HepG2 (cell line): ENCODE measurements around the gene UPB1. TPM values are rescaled to one million over a fixed set of nuclear protein-coding genes. Genes with fewer than 3 reads are reported as not detected.

Source experiments
- CHD2 ChIP-seq: IDR thresholded peaks from 2 replicates; pipeline ENCODE4 v1.6.1; 2011; ENCODE audit warnings: low read depth, low read length, improper control_type of control experiment
- CHD4 ChIP-seq: fragments of 200-600 bp; sonication (generic); IDR thresholded peaks from 2 replicates; pipeline ENCODE4 v1.7.0; 2017; ENCODE audit warnings: mild to moderate bottlenecking, low read length, borderline replicate concordance
- DMAP1 ChIP-seq: IDR thresholded peaks from 2 replicates; pipeline ENCODE4 v1.6.1; 2016
- ELF1 ChIP-seq: sonication (generic); formaldehyde crosslinking; IDR thresholded peaks from 2 replicates; pipeline ENCODE4 v1.4.0; 2020; ENCODE audit warnings: missing genetic modification reagents
- ELF3 ChIP-seq: IDR thresholded peaks from 2 replicates; pipeline ENCODE4 v1.6.1; 2016; ENCODE audit warnings: missing genetic modification reagents, missing compliant biosample characterization
- KAT8 ChIP-seq: IDR thresholded peaks from 2 replicates; pipeline ENCODE4 v1.6.1; 2016; ENCODE audit warnings: missing genetic modification reagents, missing compliant biosample characterization
- KDM1A ChIP-seq: IDR thresholded peaks from 2 replicates; pipeline ENCODE4 v1.6.1; 2016; ENCODE audit warnings: missing compliant biosample characterization
- KLF11 ChIP-seq: IDR thresholded peaks from 2 replicates; pipeline ENCODE4 v1.6.1; 2016; ENCODE audit warnings: missing compliant biosample characterization
- NKX3-1 ChIP-seq: sonication (generic); formaldehyde crosslinking; IDR thresholded peaks from 2 replicates; pipeline ENCODE4 v1.5.0; 2020; ENCODE audit warnings: missing genetic modification reagents
- RELA ChIP-seq: sonication (generic); formaldehyde crosslinking; IDR thresholded peaks from 2 replicates; pipeline ENCODE4 v1.4.0; 2020; ENCODE audit warnings: missing genetic modification reagents
- ZMYM4 ChIP-seq: sonication (generic); formaldehyde crosslinking; IDR thresholded peaks from 2 replicates; pipeline ENCODE4 v1.8.1; 2023; ENCODE audit warnings: mild to moderate bottlenecking, missing genetic modification reagents
- ZNF563 ChIP-seq: sonication (generic); formaldehyde crosslinking; IDR thresholded peaks from 2 replicates; pipeline ENCODE4 v1.8.0; 2022; ENCODE audit warnings: mild to moderate bottlenecking, moderate library complexity, missing genetic modification reagents
- ZNF598 ChIP-seq: sonication (generic); formaldehyde crosslinking; IDR thresholded peaks from 2 replicates; pipeline ENCODE4 v1.5.1; 2020; ENCODE audit warnings: mild to moderate bottlenecking, missing genetic modification reagents, borderline replicate concordance
- ZNF644 ChIP-seq: IDR thresholded peaks from 2 replicates; pipeline ENCODE4 v1.6.1; 2016; ENCODE audit warnings: low read depth
- ZSCAN9 ChIP-seq: IDR thresholded peaks from 2 replicates; pipeline ENCODE4 v1.6.1; 2016; ENCODE audit warnings: borderline replicate concordance
- polyA plus RNA-seq, 8 experiments: library from polyadenylated mRNA; depleted of rRNA in 3 of 8; stranded (reverse) in 7 of 8; unstranded in 1 of 8; fragments of >200 nt; fragmentation: Illumina TruSeq in 4 of 8; extraction: Trizol in 4 of 8; gene quantifications; 2 replicates each; pipeline versions ENCODE4 v1.2.1 to v1.2.3, GENCODE V29; 2011 to 2016; ENCODE audit warnings: low read depth in 4 of 8, missing spikeins in 1 of 8, mixed read lengths in 1 of 8; ENCODE audit not compliant: insufficient read depth in 1 of 8
- total RNA-seq, 5 experiments: library from RNA; depleted of rRNA; stranded (reverse); fragments of >200 nt; fragmentation: Illumina TruSeq; extraction: Trizol; gene quantifications; 2 replicates each; pipeline ENCODE4 v1.2.3, GENCODE V29; 2016; ENCODE audit warnings: low read depth in 1 of 5
- TF ChIP-seq, protein P1 (sequence below), 2 experiments: IDR thresholded peaks; 2 replicates each; pipeline ENCODE4 v1.6.1; 2011 to 2012; ENCODE audit warnings: low read length in 2 of 2, borderline replicate concordance in 1 of 2, low read depth in 1 of 2, mild to moderate bottlenecking in 1 of 2, moderate library complexity in 1 of 2
- TF ChIP-seq, protein P2 (sequence below): sonication (generic); formaldehyde crosslinking; IDR thresholded peaks from 2 replicates; pipeline ENCODE4 v1.5.0; 2020; ENCODE audit warnings: mild to moderate bottlenecking, missing genetic modification reagents
- TF ChIP-seq, protein P3 (sequence below): sonication (generic); formaldehyde crosslinking; IDR thresholded peaks from 2 replicates; pipeline ENCODE4 v1.5.0; 2020; ENCODE audit warnings: mild to moderate bottlenecking, missing genetic modification reagents
- TF ChIP-seq, protein P4 (sequence below): sonication (generic); formaldehyde crosslinking; IDR thresholded peaks from 2 replicates; pipeline ENCODE4 v1.4.0; 2020; ENCODE audit warnings: missing genetic modification reagents
- TF ChIP-seq, protein P5 (sequence below): fragments of 450-650 bp; IDR thresholded peaks from 2 replicates; pipeline ENCODE4 v1.6.1; 2016

Gene UPB1
- total and polyA plus RNA-seq, 2 of the 13 experiments (the other 11 are each of a cell fraction or from before 2014, with no cell fraction given), result 0.38 to 1.2 TPM

DNA sequence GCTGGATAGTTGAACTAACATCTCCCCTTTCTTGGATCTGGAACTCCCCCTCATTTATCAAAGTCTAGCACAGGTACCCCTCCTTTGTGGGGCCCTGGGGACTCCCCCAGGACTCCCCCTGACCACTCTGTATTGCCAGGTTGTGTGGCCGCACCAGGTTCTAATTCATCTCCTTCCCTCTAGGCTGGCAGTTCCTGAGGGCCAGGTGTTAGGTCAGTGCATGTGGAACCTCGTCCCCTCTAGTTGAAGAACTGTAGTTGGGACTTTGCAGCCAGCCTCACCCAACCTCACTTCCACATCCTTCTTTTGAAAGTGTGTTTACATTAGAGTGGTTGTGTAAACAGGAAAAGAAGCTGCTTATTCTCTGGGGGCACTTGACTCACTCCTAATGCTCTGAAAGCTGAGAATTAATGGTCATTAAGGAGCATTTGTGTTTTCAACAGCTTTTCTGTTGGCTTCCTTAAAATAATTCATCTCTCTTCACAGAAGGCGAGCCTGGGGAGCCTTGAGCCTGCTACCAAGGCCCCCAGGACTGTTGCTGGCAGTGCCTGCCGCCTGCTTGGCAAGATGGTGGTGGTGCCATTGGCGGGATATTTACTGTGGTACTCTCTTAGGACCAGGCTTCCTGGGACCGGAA lies 11.8 kb downstream of the UPB1 start (continued):
- TF ChIP-seq, protein P1, sequence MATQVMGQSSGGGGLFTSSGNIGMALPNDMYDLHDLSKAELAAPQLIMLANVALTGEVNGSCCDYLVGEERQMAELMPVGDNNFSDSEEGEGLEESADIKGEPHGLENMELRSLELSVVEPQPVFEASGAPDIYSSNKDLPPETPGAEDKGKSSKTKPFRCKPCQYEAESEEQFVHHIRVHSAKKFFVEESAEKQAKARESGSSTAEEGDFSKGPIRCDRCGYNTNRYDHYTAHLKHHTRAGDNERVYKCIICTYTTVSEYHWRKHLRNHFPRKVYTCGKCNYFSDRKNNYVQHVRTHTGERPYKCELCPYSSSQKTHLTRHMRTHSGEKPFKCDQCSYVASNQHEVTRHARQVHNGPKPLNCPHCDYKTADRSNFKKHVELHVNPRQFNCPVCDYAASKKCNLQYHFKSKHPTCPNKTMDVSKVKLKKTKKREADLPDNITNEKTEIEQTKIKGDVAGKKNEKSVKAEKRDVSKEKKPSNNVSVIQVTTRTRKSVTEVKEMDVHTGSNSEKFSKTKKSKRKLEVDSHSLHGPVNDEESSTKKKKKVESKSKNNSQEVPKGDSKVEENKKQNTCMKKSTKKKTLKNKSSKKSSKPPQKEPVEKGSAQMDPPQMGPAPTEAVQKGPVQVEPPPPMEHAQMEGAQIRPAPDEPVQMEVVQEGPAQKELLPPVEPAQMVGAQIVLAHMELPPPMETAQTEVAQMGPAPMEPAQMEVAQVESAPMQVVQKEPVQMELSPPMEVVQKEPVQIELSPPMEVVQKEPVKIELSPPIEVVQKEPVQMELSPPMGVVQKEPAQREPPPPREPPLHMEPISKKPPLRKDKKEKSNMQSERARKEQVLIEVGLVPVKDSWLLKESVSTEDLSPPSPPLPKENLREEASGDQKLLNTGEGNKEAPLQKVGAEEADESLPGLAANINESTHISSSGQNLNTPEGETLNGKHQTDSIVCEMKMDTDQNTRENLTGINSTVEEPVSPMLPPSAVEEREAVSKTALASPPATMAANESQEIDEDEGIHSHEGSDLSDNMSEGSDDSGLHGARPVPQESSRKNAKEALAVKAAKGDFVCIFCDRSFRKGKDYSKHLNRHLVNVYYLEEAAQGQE (IDR thresholded peaks at IDR 0.05; ENCODE audit: borderline replicate concordance in 1 of 2, low read depth in 1 of 2, low read length in 2 of 2), result no peak
- TF ChIP-seq RELA, result no peak
- TF ChIP-seq KDM1A (CRISPR knock-in tag), result 0 out of 2 replicates have a peak, but pooled peaks have one; percentile 15
- TF ChIP-seq, protein P2, sequence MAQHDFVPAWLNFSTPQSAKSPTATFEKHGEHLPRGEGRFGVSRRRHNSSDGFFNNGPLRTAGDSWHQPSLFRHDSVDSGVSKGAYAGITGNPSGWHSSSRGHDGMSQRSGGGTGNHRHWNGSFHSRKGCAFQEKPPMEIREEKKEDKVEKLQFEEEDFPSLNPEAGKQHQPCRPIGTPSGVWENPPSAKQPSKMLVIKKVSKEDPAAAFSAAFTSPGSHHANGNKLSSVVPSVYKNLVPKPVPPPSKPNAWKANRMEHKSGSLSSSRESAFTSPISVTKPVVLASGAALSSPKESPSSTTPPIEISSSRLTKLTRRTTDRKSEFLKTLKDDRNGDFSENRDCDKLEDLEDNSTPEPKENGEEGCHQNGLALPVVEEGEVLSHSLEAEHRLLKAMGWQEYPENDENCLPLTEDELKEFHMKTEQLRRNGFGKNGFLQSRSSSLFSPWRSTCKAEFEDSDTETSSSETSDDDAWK (CRISPR knock-in tag), result no peak
- TF ChIP-seq KLF11 (CRISPR knock-in tag), result no peak
- TF ChIP-seq DMAP1 (CRISPR knock-in tag), result no peak; the same call in 1 of the 2 replicates
- TF ChIP-seq ZSCAN9 (CRISPR knock-in tag), result peak; percentile 37; the same call in 1 of the 2 replicates
- TF ChIP-seq NKX3-1 (CRISPR knock-in tag), result no peak; the same call in 1 of the 2 replicates
- TF ChIP-seq, protein P3, sequence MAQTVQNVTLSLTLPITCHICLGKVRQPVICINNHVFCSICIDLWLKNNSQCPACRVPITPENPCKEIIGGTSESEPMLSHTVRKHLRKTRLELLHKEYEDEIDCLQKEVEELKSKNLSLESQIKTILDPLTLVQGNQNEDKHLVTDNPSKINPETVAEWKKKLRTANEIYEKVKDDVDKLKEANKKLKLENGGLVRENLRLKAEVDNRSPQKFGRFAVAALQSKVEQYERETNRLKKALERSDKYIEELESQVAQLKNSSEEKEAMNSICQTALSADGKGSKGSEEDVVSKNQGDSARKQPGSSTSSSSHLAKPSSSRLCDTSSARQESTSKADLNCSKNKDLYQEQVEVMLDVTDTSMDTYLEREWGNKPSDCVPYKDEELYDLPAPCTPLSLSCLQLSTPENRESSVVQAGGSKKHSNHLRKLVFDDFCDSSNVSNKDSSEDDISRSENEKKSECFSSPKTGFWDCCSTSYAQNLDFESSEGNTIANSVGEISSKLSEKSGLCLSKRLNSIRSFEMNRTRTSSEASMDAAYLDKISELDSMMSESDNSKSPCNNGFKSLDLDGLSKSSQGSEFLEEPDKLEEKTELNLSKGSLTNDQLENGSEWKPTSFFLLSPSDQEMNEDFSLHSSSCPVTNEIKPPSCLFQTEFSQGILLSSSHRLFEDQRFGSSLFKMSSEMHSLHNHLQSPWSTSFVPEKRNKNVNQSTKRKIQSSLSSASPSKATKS (CRISPR knock-in tag), result no peak; the same call in 1 of the 2 replicates
- TF ChIP-seq ZNF598, result no peak
- TF ChIP-seq, protein P4, sequence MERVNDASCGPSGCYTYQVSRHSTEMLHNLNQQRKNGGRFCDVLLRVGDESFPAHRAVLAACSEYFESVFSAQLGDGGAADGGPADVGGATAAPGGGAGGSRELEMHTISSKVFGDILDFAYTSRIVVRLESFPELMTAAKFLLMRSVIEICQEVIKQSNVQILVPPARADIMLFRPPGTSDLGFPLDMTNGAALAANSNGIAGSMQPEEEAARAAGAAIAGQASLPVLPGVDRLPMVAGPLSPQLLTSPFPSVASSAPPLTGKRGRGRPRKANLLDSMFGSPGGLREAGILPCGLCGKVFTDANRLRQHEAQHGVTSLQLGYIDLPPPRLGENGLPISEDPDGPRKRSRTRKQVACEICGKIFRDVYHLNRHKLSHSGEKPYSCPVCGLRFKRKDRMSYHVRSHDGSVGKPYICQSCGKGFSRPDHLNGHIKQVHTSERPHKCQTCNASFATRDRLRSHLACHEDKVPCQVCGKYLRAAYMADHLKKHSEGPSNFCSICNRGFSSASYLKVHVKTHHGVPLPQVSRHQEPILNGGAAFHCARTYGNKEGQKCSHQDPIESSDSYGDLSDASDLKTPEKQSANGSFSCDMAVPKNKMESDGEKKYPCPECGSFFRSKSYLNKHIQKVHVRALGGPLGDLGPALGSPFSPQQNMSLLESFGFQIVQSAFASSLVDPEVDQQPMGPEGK (CRISPR knock-in tag), result peak; percentile 52
- peak; percentile 33; the same call in 1 of the 2 replicates for TF ChIP-seq ZMYM4
- no peak for TF ChIP-seq ZNF563 (CRISPR knock-in tag)
- TF ChIP-seq, protein P5, sequence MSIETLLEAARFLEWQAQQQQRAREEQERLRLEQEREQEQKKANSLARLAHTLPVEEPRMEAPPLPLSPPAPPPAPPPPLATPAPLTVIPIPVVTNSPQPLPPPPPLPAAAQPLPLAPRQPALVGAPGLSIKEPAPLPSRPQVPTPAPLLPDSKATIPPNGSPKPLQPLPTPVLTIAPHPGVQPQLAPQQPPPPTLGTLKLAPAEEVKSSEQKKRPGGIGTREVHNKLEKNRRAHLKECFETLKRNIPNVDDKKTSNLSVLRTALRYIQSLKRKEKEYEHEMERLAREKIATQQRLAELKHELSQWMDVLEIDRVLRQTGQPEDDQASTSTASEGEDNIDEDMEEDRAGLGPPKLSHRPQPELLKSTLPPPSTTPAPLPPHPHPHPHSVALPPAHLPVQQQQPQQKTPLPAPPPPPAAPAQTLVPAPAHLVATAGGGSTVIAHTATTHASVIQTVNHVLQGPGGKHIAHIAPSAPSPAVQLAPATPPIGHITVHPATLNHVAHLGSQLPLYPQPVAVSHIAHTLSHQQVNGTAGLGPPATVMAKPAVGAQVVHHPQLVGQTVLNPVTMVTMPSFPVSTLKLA, result no peak
- TF ChIP-seq ZNF644 (CRISPR knock-in tag), result no peak
- 0 out of 2 replicates have a peak, but pooled peaks have one; percentile 45 for TF ChIP-seq CHD4
- peak; percentile 51 for TF ChIP-seq ELF1 (CRISPR knock-in tag)
- TF ChIP-seq CHD2, result no peak
- TF ChIP-seq ELF3 (CRISPR knock-in tag), result peak; percentile 83
- TF ChIP-seq KAT8 (CRISPR knock-in tag), result 0 out of 2 replicates have a peak, but pooled peaks have one; percentile 30
